ENCODE data around the gene HNF1A. TPM values are rescaled to one million over a fixed set of nuclear protein-coding genes. Genes with fewer than 3 reads are reported as not detected.

HNF1A gene
- total and polyA plus RNA-seq, 2 of the 13 experiments (the other 11 are each of a cell fraction or from before 2014, with no cell fraction given): 13.4 to 34.7 TPM

DNA sequence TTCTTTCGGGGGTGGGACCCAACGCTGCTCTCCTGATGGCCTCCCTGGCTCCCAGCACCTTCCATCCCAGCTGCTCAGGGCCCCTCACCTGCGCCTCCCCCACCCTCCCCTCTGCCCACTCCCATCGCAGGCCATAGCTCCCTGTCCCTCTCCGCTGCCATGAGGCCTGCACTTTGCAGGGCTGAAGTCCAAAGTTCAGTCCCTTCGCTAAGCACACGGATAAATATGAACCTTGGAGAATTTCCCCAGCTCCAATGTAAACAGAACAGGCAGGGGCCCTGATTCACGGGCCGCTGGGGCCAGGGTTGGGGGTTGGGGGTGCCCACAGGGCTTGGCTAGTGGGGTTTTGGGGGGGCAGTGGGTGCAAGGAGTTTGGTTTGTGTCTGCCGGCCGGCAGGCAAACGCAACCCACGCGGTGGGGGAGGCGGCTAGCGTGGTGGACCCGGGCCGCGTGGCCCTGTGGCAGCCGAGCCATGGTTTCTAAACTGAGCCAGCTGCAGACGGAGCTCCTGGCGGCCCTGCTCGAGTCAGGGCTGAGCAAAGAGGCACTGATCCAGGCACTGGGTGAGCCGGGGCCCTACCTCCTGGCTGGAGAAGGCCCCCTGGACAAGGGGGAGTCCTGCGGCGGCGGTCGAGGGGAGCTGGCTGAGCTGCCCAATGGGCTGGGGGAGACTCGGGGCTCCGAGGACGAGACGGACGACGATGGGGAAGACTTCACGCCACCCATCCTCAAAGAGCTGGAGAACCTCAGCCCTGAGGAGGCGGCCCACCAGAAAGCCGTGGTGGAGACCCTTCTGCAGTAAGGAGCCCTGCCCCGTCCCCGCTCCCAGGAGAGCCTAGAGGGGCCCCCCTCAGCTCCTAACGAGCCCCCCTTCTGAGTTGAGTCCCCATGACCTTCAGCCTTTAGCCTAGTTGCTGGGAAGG is at the start of gene HNF1A (continued):
- no peak for TF ChIP-seq ZNF839 (CRISPR knock-in tag; IDR thresholded peaks at IDR 0.05; ENCODE audit: borderline replicate concordance)
- TF ChIP-seq RNF2 (conservative IDR thresholded peaks at IDR 0.05; ENCODE audit: low read depth): no peak
- peak; percentile 96; the same call in 1 of the 2 replicates for TF ChIP-seq ZNF333 (CRISPR knock-in tag; IDR thresholded peaks at IDR 0.05; ENCODE audit: borderline replicate concordance)
- TF ChIP-seq, protein P1, sequence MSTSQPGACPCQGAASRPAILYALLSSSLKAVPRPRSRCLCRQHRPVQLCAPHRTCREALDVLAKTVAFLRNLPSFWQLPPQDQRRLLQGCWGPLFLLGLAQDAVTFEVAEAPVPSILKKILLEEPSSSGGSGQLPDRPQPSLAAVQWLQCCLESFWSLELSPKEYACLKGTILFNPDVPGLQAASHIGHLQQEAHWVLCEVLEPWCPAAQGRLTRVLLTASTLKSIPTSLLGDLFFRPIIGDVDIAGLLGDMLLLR (CRISPR knock-in tag; IDR thresholded peaks at IDR 0.05): peak; percentile 31; the same call in 1 of the 2 replicates
- peak; percentile 79 for TF ChIP-seq HMG20B (CRISPR knock-in tag; conservative IDR thresholded peaks at IDR 0.05)
- TF ChIP-seq KMT2B (CRISPR knock-in tag; IDR thresholded peaks at IDR 0.05): no peak; the same call in 1 of the 2 replicates
- TF ChIP-seq, protein P2, sequence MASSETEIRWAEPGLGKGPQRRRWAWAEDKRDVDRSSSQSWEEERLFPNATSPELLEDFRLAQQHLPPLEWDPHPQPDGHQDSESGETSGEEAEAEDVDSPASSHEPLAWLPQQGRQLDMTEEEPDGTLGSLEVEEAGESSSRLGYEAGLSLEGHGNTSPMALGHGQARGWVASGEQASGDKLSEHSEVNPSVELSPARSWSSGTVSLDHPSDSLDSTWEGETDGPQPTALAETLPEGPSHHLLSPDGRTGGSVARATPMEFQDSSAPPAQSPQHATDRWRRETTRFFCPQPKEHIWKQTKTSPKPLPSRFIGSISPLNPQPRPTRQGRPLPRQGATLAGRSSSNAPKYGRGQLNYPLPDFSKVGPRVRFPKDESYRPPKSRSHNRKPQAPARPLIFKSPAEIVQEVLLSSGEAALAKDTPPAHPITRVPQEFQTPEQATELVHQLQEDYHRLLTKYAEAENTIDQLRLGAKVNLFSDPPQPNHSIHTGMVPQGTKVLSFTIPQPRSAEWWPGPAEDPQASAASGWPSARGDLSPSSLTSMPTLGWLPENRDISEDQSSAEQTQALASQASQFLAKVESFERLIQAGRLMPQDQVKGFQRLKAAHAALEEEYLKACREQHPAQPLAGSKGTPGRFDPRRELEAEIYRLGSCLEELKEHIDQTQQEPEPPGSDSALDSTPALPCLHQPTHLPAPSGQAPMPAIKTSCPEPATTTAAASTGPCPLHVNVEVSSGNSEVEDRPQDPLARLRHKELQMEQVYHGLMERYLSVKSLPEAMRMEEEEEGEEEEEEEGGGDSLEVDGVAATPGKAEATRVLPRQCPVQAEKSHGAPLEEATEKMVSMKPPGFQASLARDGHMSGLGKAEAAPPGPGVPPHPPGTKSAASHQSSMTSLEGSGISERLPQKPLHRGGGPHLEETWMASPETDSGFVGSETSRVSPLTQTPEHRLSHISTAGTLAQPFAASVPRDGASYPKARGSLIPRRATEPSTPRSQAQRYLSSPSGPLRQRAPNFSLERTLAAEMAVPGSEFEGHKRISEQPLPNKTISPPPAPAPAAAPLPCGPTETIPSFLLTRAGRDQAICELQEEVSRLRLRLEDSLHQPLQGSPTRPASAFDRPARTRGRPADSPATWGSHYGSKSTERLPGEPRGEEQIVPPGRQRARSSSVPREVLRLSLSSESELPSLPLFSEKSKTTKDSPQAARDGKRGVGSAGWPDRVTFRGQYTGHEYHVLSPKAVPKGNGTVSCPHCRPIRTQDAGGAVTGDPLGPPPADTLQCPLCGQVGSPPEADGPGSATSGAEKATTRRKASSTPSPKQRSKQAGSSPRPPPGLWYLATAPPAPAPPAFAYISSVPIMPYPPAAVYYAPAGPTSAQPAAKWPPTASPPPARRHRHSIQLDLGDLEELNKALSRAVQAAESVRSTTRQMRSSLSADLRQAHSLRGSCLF (CRISPR knock-in tag; IDR thresholded peaks at IDR 0.05; ENCODE audit: borderline replicate concordance): no peak
- TF ChIP-seq U2AF1 (optimal IDR thresholded peaks at IDR 0.05; ENCODE audit: low read depth, low read length): no peak
- TF ChIP-seq MAFK (conservative IDR thresholded peaks at IDR 0.05 in 1 of 2, IDR thresholded peaks at IDR 0.05 in 1 of 2; ENCODE audit: low read length in 2 of 2): no peak
- TF ChIP-seq NAIF1 (CRISPR knock-in tag; IDR thresholded peaks at IDR 0.05; ENCODE audit: borderline replicate concordance): peak; percentile 61; the same call in 1 of the 2 replicates
- TF ChIP-seq NFATC3 (CRISPR knock-in tag; IDR thresholded peaks at IDR 0.05): no peak
- TF ChIP-seq, protein P3, sequence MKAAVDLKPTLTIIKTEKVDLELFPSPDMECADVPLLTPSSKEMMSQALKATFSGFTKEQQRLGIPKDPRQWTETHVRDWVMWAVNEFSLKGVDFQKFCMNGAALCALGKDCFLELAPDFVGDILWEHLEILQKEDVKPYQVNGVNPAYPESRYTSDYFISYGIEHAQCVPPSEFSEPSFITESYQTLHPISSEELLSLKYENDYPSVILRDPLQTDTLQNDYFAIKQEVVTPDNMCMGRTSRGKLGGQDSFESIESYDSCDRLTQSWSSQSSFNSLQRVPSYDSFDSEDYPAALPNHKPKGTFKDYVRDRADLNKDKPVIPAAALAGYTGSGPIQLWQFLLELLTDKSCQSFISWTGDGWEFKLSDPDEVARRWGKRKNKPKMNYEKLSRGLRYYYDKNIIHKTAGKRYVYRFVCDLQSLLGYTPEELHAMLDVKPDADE (CRISPR knock-in tag; IDR thresholded peaks at IDR 0.05): no peak
- no peak for TF ChIP-seq TMF1 (CRISPR knock-in tag; IDR thresholded peaks at IDR 0.05; ENCODE audit: low read depth)
- no peak for TF ChIP-seq ZNF747 (CRISPR knock-in tag; IDR thresholded peaks at IDR 0.05; ENCODE audit: borderline replicate concordance)
- TF ChIP-seq ZSCAN31 (CRISPR knock-in tag; IDR thresholded peaks at IDR 0.05; ENCODE audit: low read depth): no peak
- TF ChIP-seq MTA3 (CRISPR knock-in tag; IDR thresholded peaks at IDR 0.05): no peak
- TF ChIP-seq ZSCAN9 (CRISPR knock-in tag; IDR thresholded peaks at IDR 0.05; ENCODE audit: borderline replicate concordance): peak; percentile 79; the same call in 1 of the 2 replicates
- TF ChIP-seq ARNTL (CRISPR knock-in tag; IDR thresholded peaks at IDR 0.05): peak; percentile 94
- 0 out of 2 replicates have a peak, but pooled peaks have one; percentile 36 for TF ChIP-seq SIX1 (CRISPR knock-in tag; IDR thresholded peaks at IDR 0.05; ENCODE audit: borderline replicate concordance)
- no peak for TF ChIP-seq IKZF1 (IDR thresholded peaks at IDR 0.05)
- TF ChIP-seq ELF4 (CRISPR knock-in tag; IDR thresholded peaks at IDR 0.05; ENCODE audit: borderline replicate concordance): no peak
- no peak for TF ChIP-seq MTF1 (CRISPR knock-in tag; IDR thresholded peaks at IDR 0.05)
- TF ChIP-seq SRF (IDR thresholded peaks at IDR 0.05; ENCODE audit: low read depth, low read length): 0 out of 2 replicates have a peak, but pooled peaks have one; percentile 27
- TF ChIP-seq ZNF577 (CRISPR knock-in tag; IDR thresholded peaks at IDR 0.05; ENCODE audit: borderline replicate concordance, low read depth): no peak

Measured in HepG2 (cell line).